IPS DF 19.7 (cell line): ENCODE results near the gene TXNDC11.

Experiments used
- DNase-seq: peaks from one replicate; pipeline ENCODE4 v3.0.0-alpha.2; 2013; ENCODE audit warnings: low read depth, low spot score

Gene TXNDC11

GRCh38 chr16:11750056-11750455, 7.4 kb upstream of the TXNDC11 start:
- no peak for DNase-seq

GRCh38 chr16:11748404-11749254, 6.0 kb upstream of the TXNDC11 start:
- no peak for DNase-seq

- DNase-seq, result no peak
These were observed 5.3 kb upstream of the TXNDC11 start for GRCh38 chr16:11747949-11748403.

DNA sequence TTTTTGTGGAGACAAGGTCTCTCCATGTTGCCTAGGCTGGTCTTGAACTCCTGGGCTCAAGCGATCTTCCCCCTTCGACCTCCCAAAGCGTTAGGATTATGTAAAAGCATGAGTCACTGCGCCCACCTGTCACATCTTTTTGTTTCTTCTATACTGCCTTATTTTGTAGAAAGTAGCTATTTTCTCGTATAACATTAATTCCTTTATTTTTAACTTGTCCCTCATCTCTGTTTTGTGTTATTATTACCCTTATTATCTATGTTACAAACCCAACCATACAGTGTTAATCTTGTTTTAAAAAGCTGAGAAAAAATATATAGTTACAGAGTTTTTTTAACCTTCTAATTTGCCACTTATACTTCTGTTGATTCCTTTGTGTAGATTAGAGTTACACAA, 1.4 kb upstream of the TXNDC11 start:
- DNase-seq, result no peak

- DNase-seq, result no peak
These were observed 834 bp upstream of the TXNDC11 start for GRCh38 chr16:11743308-11744074.

- DNase-seq, result no peak
These were observed 543 bp downstream of the TXNDC11 start for GRCh38 chr16:11742093-11742535.

DNA sequence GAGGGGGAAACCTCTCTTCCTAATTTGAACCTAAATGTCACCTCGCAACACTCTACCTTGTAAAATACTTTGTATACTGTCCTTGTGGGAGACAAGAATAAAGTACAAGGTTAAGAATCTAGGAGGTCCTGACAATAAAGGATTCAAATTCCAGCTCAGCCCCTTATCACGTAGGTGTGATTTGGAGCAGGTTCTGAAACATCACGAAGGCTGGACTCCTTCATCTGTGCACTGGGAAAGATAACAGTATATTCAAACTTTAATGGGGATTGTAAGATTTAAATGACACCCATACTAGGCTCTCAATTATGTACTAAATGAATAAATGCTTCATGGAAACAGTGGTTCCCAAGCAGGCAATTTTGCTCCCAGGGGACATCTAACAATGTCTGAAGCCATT, 2.1 kb downstream of the TXNDC11 start:
- DNase-seq, result no peak

DNA sequence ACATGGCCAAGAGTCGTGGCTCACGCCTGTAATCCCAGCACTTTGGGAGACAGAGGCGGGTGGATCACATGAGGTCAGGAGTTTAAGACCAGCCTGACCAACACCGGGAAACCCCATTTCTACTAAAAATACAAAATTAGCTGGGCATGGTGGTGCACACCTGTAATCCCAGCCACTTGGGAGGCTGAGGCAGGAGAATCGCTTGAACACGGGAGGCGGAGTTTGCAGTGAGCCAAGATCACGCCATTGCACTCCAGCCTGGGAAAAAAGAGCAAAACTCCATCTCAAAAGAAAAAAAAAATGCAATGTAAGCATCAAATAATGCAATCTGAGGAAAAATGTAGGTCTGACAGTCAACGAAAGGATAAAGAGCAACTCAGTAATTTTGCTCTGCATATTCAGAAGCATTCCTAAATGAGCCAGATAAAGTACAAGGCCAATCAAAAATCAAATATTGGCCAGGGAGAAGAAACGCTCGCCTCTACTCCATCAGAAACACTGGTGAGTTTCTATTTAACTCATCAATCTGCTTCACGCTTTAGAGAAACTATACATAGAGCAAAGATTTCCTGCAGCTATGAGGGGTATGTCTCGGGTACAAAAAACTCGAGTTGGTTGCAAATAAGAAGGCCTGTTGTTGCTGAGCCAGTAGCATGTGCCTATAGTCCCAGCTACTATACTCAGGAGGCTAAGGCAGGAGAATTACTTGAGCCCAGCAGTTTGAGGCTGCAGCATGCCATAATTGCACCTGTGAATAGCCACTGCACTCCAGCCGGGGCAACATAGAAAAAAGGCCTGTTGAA, 3.7 kb downstream of the TXNDC11 start:
- no peak for DNase-seq

DNA sequence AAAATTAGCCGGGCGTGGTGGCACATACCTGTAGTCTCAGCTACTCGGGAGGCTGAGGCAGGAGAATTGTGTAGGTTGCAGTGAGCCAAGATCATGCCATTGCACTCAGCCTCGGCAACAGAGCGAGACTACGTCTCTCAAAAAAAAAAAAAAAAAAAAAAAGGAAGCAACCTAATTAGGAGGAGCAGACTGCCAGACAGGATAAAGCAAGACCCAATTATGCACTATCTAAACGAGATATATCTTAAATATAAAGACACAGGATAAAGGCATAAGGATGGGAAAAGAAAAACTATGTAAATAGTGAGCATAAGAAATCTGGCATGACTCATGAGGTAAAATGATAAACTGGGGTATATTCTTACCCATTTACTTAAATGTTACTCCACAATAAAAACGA, 4.9 kb downstream of the TXNDC11 start:
- no peak for DNase-seq

- no peak for DNase-seq
These were observed 5.8 kb downstream of the TXNDC11 start for GRCh38 chr16:11736903-11737302.

DNA sequence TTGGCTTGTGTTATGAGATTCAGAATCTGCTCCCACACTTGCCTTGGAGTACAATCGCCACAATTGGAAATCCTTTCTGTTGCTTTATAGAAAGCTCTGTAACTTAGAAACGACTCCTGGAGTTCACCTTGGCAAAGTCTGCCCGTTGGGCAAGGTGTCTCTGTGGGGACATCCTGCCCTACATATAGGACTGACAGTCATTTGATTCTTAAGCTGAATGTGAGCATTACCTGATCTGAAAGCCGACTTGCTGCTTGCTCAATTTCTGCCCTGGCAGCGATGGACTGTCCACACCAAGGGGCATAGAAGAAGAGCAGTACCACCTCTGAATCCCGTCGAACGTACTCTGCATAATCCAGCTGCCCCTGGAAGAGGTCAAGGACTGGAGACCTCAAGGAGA, 6.9 kb downstream of the TXNDC11 start:
- DNase-seq, result no peak

- no peak for DNase-seq
These were observed 8.0 kb downstream of the TXNDC11 start for GRCh38 chr16:11734653-11735043.

DNA sequence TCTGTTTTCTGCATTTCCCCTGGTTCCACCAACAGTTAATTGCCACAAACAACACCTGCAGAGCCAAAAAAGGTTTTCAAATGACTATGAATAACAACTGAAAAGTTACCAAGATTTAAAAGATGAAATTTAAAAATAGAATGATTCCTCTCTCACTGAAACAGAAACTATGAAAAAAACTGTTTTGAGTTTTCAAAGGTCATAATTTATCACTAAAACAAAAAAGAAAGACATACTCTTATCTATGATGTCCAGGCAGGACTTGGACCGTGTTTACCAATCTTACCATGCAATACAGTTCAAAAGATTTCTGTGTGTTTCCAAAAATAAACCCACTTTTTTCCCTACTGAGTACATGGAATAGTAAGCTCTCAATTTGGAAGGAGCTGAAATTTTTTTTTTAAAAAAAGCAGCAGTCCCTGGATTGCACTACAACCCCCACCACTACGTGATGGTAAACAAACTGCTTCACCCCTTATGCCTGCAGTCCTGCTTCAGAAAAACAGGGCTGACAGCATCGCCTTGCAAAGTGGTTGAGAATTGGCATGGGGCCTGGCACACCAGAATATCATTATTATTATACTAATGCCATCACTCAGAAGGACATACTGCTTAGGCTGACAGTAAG, 8.5 kb downstream of the TXNDC11 start:
- DNase-seq, result no peak

DNA sequence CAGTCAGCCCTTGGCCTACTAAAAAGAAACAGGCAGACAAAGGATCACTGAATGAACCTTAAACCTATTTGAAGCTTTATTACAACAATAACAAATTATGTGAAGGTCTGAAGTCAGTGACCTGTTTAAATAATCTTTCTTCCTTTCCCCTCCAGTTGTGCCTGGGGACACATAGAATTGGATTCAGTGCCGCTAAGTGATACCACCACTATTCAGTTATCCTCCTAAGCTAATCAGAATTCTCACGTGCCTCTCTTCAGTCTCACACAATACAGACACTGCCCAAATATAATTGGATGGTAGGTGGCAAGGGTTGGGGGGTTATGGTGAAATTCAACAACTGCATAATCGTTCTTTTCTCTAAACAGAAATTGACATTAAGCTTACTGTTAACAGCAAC, 11.4 kb downstream of the TXNDC11 start:
- DNase-seq, result no peak

DNA sequence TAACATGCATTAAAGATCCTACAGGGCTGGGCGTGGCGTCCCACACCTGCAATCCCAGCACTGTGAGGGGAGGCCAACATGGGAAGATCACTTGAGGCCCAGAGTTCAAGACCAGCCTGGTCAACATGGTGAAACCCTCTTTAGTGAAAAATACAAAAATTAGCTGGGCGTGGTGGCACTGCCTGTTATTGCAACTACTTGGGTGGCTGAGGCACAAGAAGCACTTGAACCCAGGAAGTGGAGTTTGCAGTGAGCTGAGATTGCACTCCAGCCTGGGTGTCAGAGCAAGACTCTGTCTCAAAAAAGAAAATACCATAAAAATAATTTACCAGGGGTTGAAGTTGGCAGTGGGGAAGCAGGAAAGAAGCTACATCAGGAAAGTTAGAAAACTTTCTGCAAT, 12.9 kb downstream of the TXNDC11 start:
- DNase-seq, result no peak

- DNase-seq, result no peak
These were observed 14.7 kb downstream of the TXNDC11 start for GRCh38 chr16:11727796-11728543.

DNA sequence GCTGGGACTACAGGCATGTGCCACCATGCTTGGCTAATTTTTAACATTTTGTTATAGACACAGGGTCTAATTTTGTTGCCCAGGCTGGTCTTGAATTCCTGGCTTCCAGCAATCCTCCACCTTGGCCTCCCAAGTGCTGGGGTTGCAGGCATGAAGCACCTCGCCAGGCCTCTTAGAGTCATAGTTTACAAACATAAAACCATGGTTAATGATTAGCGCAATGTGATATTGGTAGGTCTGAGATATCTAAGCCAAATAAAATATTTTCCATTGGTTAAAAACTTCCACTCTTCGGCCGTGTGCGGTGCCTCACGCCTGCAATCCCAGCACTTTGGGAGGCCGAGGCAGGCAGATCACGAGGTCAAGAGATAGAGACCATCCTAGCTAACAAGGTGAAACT, 16.6 kb downstream of the TXNDC11 start:
- DNase-seq, result no peak

- DNase-seq, result no peak
These were observed 17.2 kb downstream of the TXNDC11 start for GRCh38 chr16:11725457-11725856.

GRCh38 chr16:11722468-11722808, 20.2 kb downstream of the TXNDC11 start:
- no peak for DNase-seq

- DNase-seq, result no peak
These were observed 20.7 kb downstream of the TXNDC11 start for GRCh38 chr16:11721781-11722467.
